Gastrocnemius medialis (tissue), 4 donors: Measurements from ENCODE around the gene CAPN5. TPM values are rescaled to one million over a fixed set of nuclear protein-coding genes. Genes with fewer than 3 reads are reported as not detected.

Source experiments
- ATAC-seq, 2 donors: fragments of 150-250 bp; one replicate each; pipeline ENCODE4 v1.9.1; 2016
- DNase-seq, 2 donors: peaks; one replicate each; pipeline ENCODE4 v3.0.0-alpha.2; 2019
- H3K27ac ChIP-seq, 4 donors: fragments of 200-600 bp; sonication (generic); 1 replicate in 1 of 4; 2 replicates in 3 of 4; pipeline ENCODE4 v1.5.1; 2016 to 2018; ENCODE audit warnings: mild to moderate bottlenecking in 2 of 4, moderate library complexity in 1 of 4
- H3K27me3 ChIP-seq, 3 donors: fragments of 200-600 bp; sonication (generic) in 2 of 3; 1 replicate in 1 of 3; 2 replicates in 2 of 3; pipeline versions ENCODE4 v1.5.1 to v1.6.0; 2016 to 2019; ENCODE audit warnings: mild to moderate bottlenecking in 1 of 3, moderate library complexity in 1 of 3
- H3K36me3 ChIP-seq, 2 donors: fragments of 200-600 bp; sonication (generic) in 1 of 2; one replicate each; pipeline ENCODE4 v1.5.1; 2017 to 2018
- H3K4me1 ChIP-seq, 2 donors: fragments of 200-600 bp; sonication (generic) in 1 of 2; one replicate each; pipeline ENCODE4 v1.5.1; 2016 to 2017; ENCODE audit warnings: mild to moderate bottlenecking in 2 of 2
- H3K4me3 ChIP-seq, 4 donors: fragments of 200-600 bp; sonication (generic) in 3 of 4; 1 replicate in 1 of 4; 2 replicates in 3 of 4; pipeline ENCODE4 v1.5.1; 2016 to 2019; ENCODE audit warnings: mild to moderate bottlenecking in 2 of 4
- H3K9me3 ChIP-seq, 3 donors: fragments of 200-600 bp; sonication (generic) in 2 of 3; 1 replicate in 1 of 3; 2 replicates in 2 of 3; pipeline ENCODE4 v1.5.1; 2016 to 2019
- POLR2A ChIP-seq, 2 donors: fragments of 450-650 bp; IDR thresholded peaks; one replicate each; pipeline ENCODE4 v1.6.1; 2017; ENCODE audit warnings: antibody characterized with exemption in 2 of 2, mild to moderate bottlenecking in 2 of 2, moderate library complexity in 2 of 2
- in situ Hi-C, 4 donors: fragments of 200-750 bp; cut with MboI; loops; one replicate each; pipeline versions ENCODE4 v1.15.0 to v1.8.0; 2017; ENCODE audit warnings: low sequenced_read_pairs in 4 of 4
- intact Hi-C: fragments of 100-400 bp; cut with DNase I; formaldehyde crosslinking; loops from one replicate; pipeline ENCODE4 v1.15.1; 2023; ENCODE audit warnings: low total_unique reads
- total RNA-seq, 4 donors: library from RNA; depleted of rRNA; stranded (reverse); fragments of >200 nt; gene quantifications; one replicate each; pipeline versions ENCODE4 v1.1.0 to v1.2.3, GENCODE V29; 2016
- TF ChIP-seq, protein P1 (sequence below), 5 experiments: fragments of 450-650 bp in 3 of 5; fragments of 200-600 bp in 2 of 5; sonication (generic) in 2 of 5; IDR thresholded peaks in 4 of 5; conservative IDR thresholded peaks in 1 of 5; 1 replicate in 4 of 5; 2 replicates in 1 of 5; pipeline ENCODE4 v1.5.1; 2016 to 2019; ENCODE audit warnings: antibody characterized with exemption in 5 of 5, mild to moderate bottlenecking in 3 of 5, moderate library complexity in 3 of 5

The CAPN5 gene
- total RNA-seq, 4 donors from 2014 or later, result 0.58 to 12.4 (median 1.5) TPM

DNA sequence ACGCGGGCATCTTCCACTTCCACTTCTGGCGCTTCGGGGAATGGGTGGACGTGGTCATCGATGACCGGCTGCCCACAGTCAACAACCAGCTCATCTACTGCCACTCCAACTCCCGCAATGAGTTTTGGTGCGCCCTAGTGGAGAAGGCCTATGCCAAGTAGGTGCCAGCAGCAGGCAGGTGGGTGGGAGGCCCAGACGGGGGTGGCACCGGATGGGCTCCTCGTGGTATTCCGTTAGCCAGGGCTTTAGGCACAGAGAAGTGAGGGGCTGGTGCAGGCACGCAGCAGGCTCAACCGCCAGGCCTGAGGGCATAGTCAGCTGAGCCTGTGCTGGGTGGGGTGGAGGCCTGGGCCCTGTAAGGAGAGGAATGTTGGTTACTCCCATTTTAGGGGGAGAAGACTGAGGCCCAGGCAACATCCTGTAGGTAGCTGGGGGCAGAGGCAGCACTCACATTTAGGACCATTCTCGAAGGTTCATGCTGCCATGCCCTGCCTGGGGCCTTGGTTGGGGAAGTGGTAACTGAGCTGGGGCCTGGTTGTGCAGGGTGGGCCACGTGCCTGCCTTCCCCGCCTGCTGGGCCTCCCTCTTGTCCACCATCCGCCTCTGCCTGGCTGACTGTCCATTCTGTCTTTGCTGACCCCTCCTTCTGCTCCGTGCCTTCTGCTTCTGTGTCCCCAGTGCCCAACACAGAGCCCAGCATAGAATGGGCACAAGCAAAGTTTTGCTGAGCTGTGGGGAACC, 46.0 kb downstream of the CAPN5 start:
- TF ChIP-seq, protein P1, sequence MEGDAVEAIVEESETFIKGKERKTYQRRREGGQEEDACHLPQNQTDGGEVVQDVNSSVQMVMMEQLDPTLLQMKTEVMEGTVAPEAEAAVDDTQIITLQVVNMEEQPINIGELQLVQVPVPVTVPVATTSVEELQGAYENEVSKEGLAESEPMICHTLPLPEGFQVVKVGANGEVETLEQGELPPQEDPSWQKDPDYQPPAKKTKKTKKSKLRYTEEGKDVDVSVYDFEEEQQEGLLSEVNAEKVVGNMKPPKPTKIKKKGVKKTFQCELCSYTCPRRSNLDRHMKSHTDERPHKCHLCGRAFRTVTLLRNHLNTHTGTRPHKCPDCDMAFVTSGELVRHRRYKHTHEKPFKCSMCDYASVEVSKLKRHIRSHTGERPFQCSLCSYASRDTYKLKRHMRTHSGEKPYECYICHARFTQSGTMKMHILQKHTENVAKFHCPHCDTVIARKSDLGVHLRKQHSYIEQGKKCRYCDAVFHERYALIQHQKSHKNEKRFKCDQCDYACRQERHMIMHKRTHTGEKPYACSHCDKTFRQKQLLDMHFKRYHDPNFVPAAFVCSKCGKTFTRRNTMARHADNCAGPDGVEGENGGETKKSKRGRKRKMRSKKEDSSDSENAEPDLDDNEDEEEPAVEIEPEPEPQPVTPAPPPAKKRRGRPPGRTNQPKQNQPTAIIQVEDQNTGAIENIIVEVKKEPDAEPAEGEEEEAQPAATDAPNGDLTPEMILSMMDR (IDR thresholded peaks at IDR 0.05 in 4 of 5, conservative IDR thresholded peaks at IDR 0.05 in 1 of 5), result no peak
- no peak for TF ChIP-seq POLR2A (IDR thresholded peaks at IDR 0.05)
- ATAC-seq (no peak), DNase-seq (no peak)
- H3K27ac ChIP-seq, result no peak overlapping the region
- no peaks in the 10 kb centered on the region for H3K36me3 ChIP-seq
- intact Hi-C loops, result no loop called here
- no peaks in the 10 kb centered on the region for H3K4me1 ChIP-seq
- no peak overlapping the region for H3K4me3 ChIP-seq
- in situ Hi-C loops, result no loop called here
- no peaks in the 10 kb centered on the region for H3K27me3 ChIP-seq
- H3K9me3 ChIP-seq, result no peaks in the 10 kb centered on the region

DNA sequence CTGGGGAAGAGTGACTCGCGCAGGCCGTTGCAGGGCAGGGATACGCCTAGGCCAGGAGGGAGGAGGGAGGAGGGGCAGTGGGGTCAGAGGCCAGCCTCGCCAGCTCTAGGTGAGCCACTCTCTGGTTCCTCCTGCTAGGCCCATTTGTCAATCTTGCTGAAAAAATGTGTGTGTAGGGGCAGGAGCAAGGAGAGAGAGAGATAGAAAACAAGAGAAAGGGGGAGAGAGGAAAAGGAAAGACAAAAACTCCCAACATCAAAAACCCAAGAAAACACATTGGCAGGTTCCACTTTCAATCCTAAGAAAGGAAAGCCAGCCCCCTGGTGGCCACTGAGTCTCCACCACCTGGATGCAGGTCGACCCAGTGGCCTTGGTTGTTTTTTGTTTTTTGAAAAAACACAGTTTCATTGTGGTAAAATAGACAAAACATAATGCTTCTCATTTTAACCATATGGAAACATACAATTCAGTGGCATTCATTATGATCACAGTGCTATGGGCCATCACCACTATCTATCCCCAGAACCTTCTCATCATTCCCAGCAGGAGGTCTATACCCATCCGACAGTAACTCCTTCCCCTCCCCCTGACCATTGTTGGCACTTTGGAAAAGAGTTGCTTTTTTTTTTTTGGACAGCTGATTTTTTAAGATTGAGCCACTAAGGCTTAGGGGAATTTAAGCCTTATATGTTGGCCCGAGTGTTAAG, 46.8 kb downstream of the CAPN5 start:
- intact Hi-C loops, result no loop called here
- ATAC-seq (no peak), DNase-seq (no peak)
- H3K4me1 ChIP-seq, result no peaks in the 10 kb centered on the region
- H3K27me3 ChIP-seq, result no peaks in the 10 kb centered on the region
- H3K4me3 ChIP-seq, result no peak overlapping the region
- in situ Hi-C loops, result no loop called here
- no peaks in the 10 kb centered on the region for H3K36me3 ChIP-seq
- TF ChIP-seq, protein P1 (IDR thresholded peaks at IDR 0.05 in 4 of 5, conservative IDR thresholded peaks at IDR 0.05 in 1 of 5), result peak in 2 of 5 experiments; percentile 26 to 32
- TF ChIP-seq POLR2A (IDR thresholded peaks at IDR 0.05), result no peak
- no peak overlapping the region for H3K27ac ChIP-seq
- no peaks in the 10 kb centered on the region for H3K9me3 ChIP-seq

DNA sequence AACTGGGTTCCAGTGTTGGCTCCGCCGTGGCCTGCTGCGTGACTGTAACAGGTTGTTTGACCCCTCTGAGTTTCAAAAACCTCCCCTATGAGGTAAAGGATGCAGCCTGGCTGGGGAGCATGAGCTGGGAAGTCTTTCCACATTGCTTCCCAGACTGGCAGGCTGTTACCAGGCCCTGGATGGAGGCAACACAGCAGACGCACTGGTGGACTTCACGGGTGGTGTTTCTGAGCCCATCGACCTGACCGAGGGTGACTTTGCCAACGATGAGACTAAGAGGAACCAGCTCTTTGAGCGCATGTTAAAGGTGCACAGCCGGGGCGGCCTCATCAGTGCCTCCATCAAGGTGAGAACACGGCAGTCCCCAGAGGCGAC, 47.3 kb downstream of the CAPN5 start:
- no peak overlapping the region for H3K4me3 ChIP-seq
- ATAC-seq (no peak), DNase-seq (no peak)
- intact Hi-C loops (no loop called here), in situ Hi-C loops (no loop called here)
- H3K9me3 ChIP-seq, result no peaks in the 10 kb centered on the region
- H3K27ac ChIP-seq, result no peak overlapping the region
- H3K27me3 ChIP-seq, result no peaks in the 10 kb centered on the region
- no peak for TF ChIP-seq POLR2A (IDR thresholded peaks at IDR 0.05)
- TF ChIP-seq, protein P1 (IDR thresholded peaks at IDR 0.05 in 4 of 5, conservative IDR thresholded peaks at IDR 0.05 in 1 of 5), result no peak
- peaks cover 0 to under 1% of the 10 kb centered on the region in 2 donors for H3K4me1 ChIP-seq
- no peaks in the 10 kb centered on the region for H3K36me3 ChIP-seq

DNA sequence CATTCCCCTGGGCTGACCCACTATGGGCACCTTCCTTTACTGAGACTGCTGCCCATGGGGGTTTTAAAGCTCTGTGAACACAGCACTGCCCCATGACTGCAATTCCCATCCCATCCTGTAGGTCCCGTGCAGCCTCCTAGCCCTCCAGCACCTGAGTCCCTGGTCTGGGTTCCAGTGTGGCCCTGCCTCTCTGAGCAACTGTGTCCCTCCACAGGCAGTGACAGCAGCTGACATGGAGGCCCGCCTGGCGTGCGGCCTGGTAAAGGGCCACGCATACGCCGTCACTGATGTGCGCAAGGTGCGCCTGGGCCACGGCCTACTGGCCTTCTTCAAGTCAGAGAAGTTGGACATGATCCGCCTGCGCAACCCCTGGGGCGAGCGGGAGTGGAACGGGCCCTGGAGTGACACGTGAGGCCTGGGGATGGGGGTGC, 48.4 kb downstream of the CAPN5 start:
- TF ChIP-seq POLR2A (IDR thresholded peaks at IDR 0.05), result no peak
- TF ChIP-seq, protein P1 (IDR thresholded peaks at IDR 0.05 in 4 of 5, conservative IDR thresholded peaks at IDR 0.05 in 1 of 5), result no peak
- intact Hi-C loops, result no loop called here
- ATAC-seq, result no peak
- Histone ChIP-seq H3K27me3 (no peaks in the 10 kb centered on the region), H3K4me3 (no peak overlapping the region), H3K27ac (no peak overlapping the region), H3K36me3 (no peaks in the 10 kb centered on the region), H3K4me1 (peaks cover 3 to 7% of the 10 kb centered on the region in 2 donors), H3K9me3 (no peaks in the 10 kb centered on the region)
- in situ Hi-C loops, result no loop called here
- DNase-seq, result no peak
